Activated naive CD4-positive, alpha-beta T cell treated with anti-CD3 and anti-CD28 coated beads, Interleukin-2, amount 10 ng/mL, durations not matched to agents 7 days and 5 days (primary cell): ENCODE results near the gene NDUFV1.
"Not testable (repeated sequence)": the region's sequence is repeated elsewhere in the genome, so short reads cannot be mapped to it uniquely, and the experiment has no call there.

Source experiments
- CTCF ChIA-PET: fragments of 350-600 bp; sonication (Branson Sonifier 250); formaldehyde crosslinking; loops from one replicate; lab custom pipeline; 2021; ENCODE audit warnings: antibody characterized with exemption; lab: Charles Lee
- DNase-seq: peaks from one replicate; pipeline ENCODE4 v3.0.0-alpha.2; 2020
- H3K27ac Mint-ChIP-seq: one replicate; pipeline ENCODE4 v1.8.0; 2021; ENCODE audit warnings: mild to moderate bottlenecking, moderate library complexity, mixed read lengths
- H3K27me3 Mint-ChIP-seq: one replicate; pipeline ENCODE4 v1.8.0; 2021; ENCODE audit warnings: mild to moderate bottlenecking, mixed read lengths
- H3K36me3 Mint-ChIP-seq: one replicate; pipeline ENCODE4 v1.8.0; 2021; ENCODE audit warnings: mixed read lengths
- H3K4me1 Mint-ChIP-seq: one replicate; pipeline ENCODE4 v1.8.0; 2021; ENCODE audit warnings: mixed read lengths
- H3K4me3 Mint-ChIP-seq: one replicate; pipeline ENCODE4 v1.8.0; 2021; ENCODE audit warnings: mild to moderate bottlenecking, moderate library complexity, mixed read lengths
- H3K9me3 Mint-ChIP-seq: one replicate; pipeline ENCODE4 v1.8.0; 2021; ENCODE audit warnings: mixed read lengths

NDUFV1 gene

DNA sequence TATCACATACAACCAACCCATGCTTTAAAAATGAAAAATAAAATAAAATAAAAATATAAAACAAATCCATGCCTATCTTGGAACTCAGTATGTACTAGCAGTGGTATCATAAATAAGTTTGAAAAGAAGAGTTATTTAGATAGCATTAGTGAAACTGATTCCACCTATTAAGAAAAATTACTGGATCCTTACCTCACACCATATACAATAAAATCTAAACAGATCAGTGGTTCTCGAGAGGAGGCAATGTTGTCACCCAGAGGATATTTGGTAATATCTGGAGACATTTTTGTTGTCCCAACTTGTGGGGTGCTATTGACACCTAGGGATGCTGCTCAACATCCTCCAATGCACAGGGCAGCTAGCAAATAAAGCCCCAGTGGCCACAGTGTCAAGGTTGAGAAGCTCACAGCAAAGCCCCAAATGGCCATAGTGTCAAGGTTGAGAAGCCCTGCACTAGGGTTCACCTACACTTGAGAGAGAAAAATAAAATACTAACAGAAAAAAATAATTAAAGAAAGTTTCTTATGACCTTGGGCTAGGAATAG lies 9.9 kb upstream of the NDUFV1 start:
- H3K4me3 Mint-ChIP-seq: no peak overlapping the region
- H3K9me3 Mint-ChIP-seq: no peaks in the 10 kb centered on the region
- H3K36me3 Mint-ChIP-seq: no peaks in the 10 kb centered on the region
- DNase-seq: no peak
- CTCF ChIA-PET: interaction anchor here (0.9 kb wide), 1 partner anchor 10 kb away, joined by 3 read pairs; no protein-coding TSS in a partner anchor
- H3K27me3 Mint-ChIP-seq: peaks cover 40% of the 10 kb centered on the region
- no peaks in the 10 kb centered on the region for H3K4me1 Mint-ChIP-seq
- H3K27ac Mint-ChIP-seq: no peak overlapping the region

GRCh38 chr11:67597458-67597857 lies 9.3 kb upstream of the NDUFV1 start:
- CTCF ChIA-PET, H3K4me1 Mint-ChIP-seq: not testable (repeated sequence)

GRCh38 chr11:67597963-67598362 lies 8.8 kb upstream of the NDUFV1 start:
- H3K4me3 Mint-ChIP-seq, H3K36me3 Mint-ChIP-seq, CTCF ChIA-PET, H3K9me3 Mint-ChIP-seq, H3K4me1 Mint-ChIP-seq, H3K27ac Mint-ChIP-seq, DNase-seq: not testable (repeated sequence)
- peaks cover 44% of the 10 kb centered on the region for H3K27me3 Mint-ChIP-seq

More at GRCh38 chr11:67597458-67597857, 9.3 kb upstream of the NDUFV1 start:
- not testable (repeated sequence) for H3K27ac Mint-ChIP-seq, H3K4me3 Mint-ChIP-seq, H3K9me3 Mint-ChIP-seq, DNase-seq, H3K36me3 Mint-ChIP-seq
- peaks cover 40% of the 10 kb centered on the region for H3K27me3 Mint-ChIP-seq

- Mint-ChIP-seq H3K9me3 (no peaks in the 10 kb centered on the region), H3K4me3 (no peak overlapping the region), H3K27me3 (peaks cover 43% of the 10 kb centered on the region), H3K36me3 (no peaks in the 10 kb centered on the region), H3K4me1 (peaks cover under 1% of the 10 kb centered on the region), H3K27ac (no peak overlapping the region)
- CTCF ChIA-PET: no interaction called here
- DNase-seq: no peak
These were observed 7.6 kb upstream of the NDUFV1 start for GRCh38 chr11:67599149-67599548.

- peaks cover 4% of the 10 kb centered on the region for H3K4me1 Mint-ChIP-seq
- peaks cover 43% of the 10 kb centered on the region for H3K27me3 Mint-ChIP-seq
- H3K36me3 Mint-ChIP-seq: no peaks in the 10 kb centered on the region
- DNase-seq: no peak
- H3K27ac Mint-ChIP-seq: no peak overlapping the region
- no peak overlapping the region for H3K4me3 Mint-ChIP-seq
- CTCF ChIA-PET: no interaction called here
- no peaks in the 10 kb centered on the region for H3K9me3 Mint-ChIP-seq
These were observed 6.3 kb upstream of the NDUFV1 start for GRCh38 chr11:67600324-67601029.

GRCh38 chr11:67601098-67601497 lies 5.6 kb upstream of the NDUFV1 start:
- H3K27ac Mint-ChIP-seq: no peak overlapping the region
- peaks cover 43% of the 10 kb centered on the region for H3K27me3 Mint-ChIP-seq
- H3K4me1 Mint-ChIP-seq: peaks cover 8% of the 10 kb centered on the region
- no peak overlapping the region for H3K4me3 Mint-ChIP-seq
- DNase-seq: no peak
- no peaks in the 10 kb centered on the region for H3K9me3 Mint-ChIP-seq
- CTCF ChIA-PET: no interaction called here
- no peaks in the 10 kb centered on the region for H3K36me3 Mint-ChIP-seq

DNA sequence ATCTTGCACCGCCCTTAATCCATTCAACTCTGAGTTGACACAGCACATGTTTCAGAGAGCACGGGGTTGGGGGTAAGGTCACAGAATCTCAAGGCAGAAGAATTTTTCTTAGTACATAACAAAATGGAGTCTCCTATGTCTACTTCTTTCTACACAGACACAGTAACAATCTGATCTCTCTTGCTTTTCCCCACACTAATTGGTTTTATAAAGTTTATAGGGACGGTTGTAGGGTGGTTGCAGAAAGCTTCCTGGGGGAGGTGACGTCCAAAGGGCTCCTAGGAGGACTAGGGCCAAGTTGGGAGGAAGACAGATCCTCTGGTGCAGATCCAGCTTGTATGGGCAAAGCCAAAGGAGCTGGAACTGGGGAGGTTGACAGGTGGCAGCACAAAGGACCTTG lies 2.6 kb upstream of the NDUFV1 start:
- Mint-ChIP-seq H3K4me1 (peaks cover 22% of the 10 kb centered on the region), H3K27me3 (peaks cover 30% of the 10 kb centered on the region), H3K4me3 (peak overlapping the region; percentile 19)
- CTCF ChIA-PET, DNase-seq, H3K36me3 Mint-ChIP-seq, H3K27ac Mint-ChIP-seq, H3K9me3 Mint-ChIP-seq: not testable (repeated sequence)

GRCh38 chr11:67604815-67605214 lies 1.9 kb upstream of the NDUFV1 start:
- Mint-ChIP-seq H3K4me1 (peaks cover 22% of the 10 kb centered on the region), H3K27me3 (peaks cover 23% of the 10 kb centered on the region), H3K9me3 (no peaks in the 10 kb centered on the region), H3K27ac (no peak overlapping the region), H3K4me3 (peak overlapping the region; percentile 19), H3K36me3 (peaks cover 9% of the 10 kb centered on the region)
- CTCF ChIA-PET: no interaction called here
- DNase-seq: no peak

DNA sequence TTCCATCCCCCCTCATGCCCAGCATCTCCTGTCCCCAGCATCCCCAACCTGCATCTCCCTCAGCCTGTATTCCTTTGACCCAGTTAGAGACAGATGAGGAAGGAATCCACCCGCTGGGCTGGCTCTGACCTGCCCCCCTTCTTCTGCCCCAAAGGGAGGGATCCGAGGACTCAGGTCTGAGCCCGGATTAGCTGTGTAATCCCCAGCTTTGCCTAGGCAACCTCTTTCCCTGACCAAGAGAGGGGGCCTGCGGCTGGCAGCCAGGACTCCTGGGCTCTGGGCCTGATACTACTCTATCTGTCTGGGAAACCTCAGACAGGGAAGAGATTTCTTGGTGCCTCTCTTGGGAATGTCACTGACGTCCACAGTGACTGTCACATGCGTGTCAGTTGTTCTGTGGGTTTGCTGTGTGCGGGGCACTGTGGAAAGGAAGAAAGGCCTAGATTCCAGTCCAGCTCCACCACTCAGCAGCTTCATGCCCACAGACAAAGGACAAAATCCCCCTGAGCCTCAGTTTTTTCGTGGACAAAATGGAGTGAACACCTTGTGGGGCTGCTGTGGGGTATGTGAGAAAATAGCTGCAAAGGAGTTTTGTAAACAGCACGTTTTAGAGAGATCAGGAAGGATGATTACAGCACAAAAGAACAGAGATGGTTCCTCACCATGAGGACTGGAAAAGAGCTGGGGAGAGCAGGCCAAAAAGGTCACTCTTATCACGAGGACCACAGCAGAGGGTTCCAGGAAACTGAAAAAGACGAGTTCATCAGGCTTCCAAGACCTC lies 1.3 kb upstream of the NDUFV1 start:
- Mint-ChIP-seq H3K27me3 (peaks cover 17% of the 10 kb centered on the region), H3K4me1 (peaks cover 22% of the 10 kb centered on the region), H3K9me3 (no peaks in the 10 kb centered on the region), H3K36me3 (peaks cover 9% of the 10 kb centered on the region), H3K4me3 (peak overlapping the region; percentile 61), H3K27ac (peak overlapping the region; percentile 1)
- CTCF ChIA-PET: no interaction called here
- DNase-seq: peak; percentile 15

GRCh38 chr11:67606093-67606491 lies 644 bp upstream of the NDUFV1 start:
- CTCF ChIA-PET: no interaction called here
- H3K27ac Mint-ChIP-seq: peak overlapping the region; percentile 73
- peak overlapping the region; percentile 87 for H3K4me3 Mint-ChIP-seq
- peaks cover 12% of the 10 kb centered on the region for H3K36me3 Mint-ChIP-seq
- H3K9me3 Mint-ChIP-seq: no peaks in the 10 kb centered on the region
- H3K27me3 Mint-ChIP-seq: peaks cover 11% of the 10 kb centered on the region
- no peak for DNase-seq
- peaks cover 22% of the 10 kb centered on the region for H3K4me1 Mint-ChIP-seq

GRCh38 chr11:67607507-67607906 lies 771 bp downstream of the NDUFV1 start:
- DNase-seq: peak; percentile 18
- Mint-ChIP-seq H3K4me3 (peak overlapping the region; percentile 87), H3K4me1 (peaks cover 25% of the 10 kb centered on the region), H3K27me3 (peaks cover 8% of the 10 kb centered on the region), H3K9me3 (no peaks in the 10 kb centered on the region), H3K36me3 (peaks cover 19% of the 10 kb centered on the region), H3K27ac (peak overlapping the region; percentile 73)
- CTCF ChIA-PET: interaction anchor here (0.6 to 0.8 kb wide), 2 partner anchors 23 to 74 kb away, joined by 3 read pairs; no protein-coding TSS in a partner anchor

DNA sequence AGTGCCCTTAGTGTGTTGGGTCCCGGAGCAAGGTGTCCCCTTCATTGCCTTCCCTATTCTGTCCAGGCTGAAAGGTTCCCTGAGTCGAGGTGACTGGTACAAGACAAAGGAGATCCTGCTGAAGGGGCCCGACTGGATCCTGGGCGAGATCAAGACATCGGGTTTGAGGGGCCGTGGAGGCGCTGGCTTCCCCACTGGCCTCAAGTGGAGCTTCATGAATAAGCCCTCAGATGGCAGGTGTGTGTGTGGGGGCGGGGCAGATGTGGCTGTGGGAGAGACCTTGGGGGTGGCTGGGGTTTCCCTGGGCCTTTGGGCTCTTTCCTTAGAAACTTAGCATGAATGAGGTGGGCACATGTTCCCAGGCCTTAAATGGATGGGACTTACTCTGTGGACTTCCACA lies 1.8 kb downstream of the NDUFV1 start:
- peak; percentile 19 for DNase-seq
- H3K36me3 Mint-ChIP-seq: peaks cover 23% of the 10 kb centered on the region
- peak overlapping the region; percentile 87 for H3K4me3 Mint-ChIP-seq
- peaks cover 30% of the 10 kb centered on the region for H3K4me1 Mint-ChIP-seq
- no peaks in the 10 kb centered on the region for H3K27me3 Mint-ChIP-seq
- H3K9me3 Mint-ChIP-seq: no peaks in the 10 kb centered on the region
- H3K27ac Mint-ChIP-seq: peak overlapping the region; percentile 73
- CTCF ChIA-PET: interaction anchor here (0.8 kb wide), 1 partner anchor 22 kb away, joined by 3 read pairs; no protein-coding TSS in a partner anchor

- peaks cover 36% of the 10 kb centered on the region for H3K4me1 Mint-ChIP-seq
- H3K27ac Mint-ChIP-seq: no peak overlapping the region
- CTCF ChIA-PET: no interaction called here
- DNase-seq: peak; percentile 14
- H3K36me3 Mint-ChIP-seq: peaks cover 25% of the 10 kb centered on the region
- H3K27me3 Mint-ChIP-seq: no peaks in the 10 kb centered on the region
- no peak overlapping the region for H3K4me3 Mint-ChIP-seq
- H3K9me3 Mint-ChIP-seq: no peaks in the 10 kb centered on the region
These were observed 2.6 kb downstream of the NDUFV1 start for GRCh38 chr11:67609316-67609715.

DNA sequence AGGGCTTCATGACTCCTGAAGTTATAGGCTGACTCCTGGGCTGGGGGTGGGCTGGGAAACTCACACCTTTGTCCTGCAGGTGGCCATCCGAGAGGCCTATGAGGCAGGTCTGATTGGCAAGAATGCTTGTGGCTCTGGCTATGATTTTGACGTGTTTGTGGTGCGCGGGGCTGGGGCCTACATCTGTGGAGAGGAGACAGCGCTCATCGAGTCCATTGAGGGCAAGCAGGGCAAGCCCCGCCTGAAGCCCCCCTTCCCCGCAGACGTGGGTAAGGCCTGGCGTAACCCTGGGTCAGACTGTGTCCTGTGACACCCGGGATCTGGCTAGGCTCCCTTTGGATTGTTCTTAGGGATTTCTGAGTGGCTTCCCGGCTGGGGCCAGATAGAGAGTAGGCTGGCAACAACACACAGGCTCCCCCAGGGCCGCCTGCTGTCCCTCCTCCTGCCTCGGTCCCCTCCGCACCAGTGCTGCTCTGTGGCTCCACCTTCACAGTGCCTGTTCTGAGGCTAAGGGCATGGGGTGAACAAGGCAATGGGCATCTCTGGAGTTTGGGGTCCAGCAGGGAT lies 3.6 kb downstream of the NDUFV1 start:
- no peak overlapping the region for H3K4me3 Mint-ChIP-seq

More for the DNA sequence above, 3.6 kb downstream of the NDUFV1 start:
- DNase-seq: peak; percentile 16
- CTCF ChIA-PET: no interaction called here
- Mint-ChIP-seq H3K36me3 (peaks cover 25% of the 10 kb centered on the region), H3K27me3 (peaks cover 2% of the 10 kb centered on the region), H3K27ac (peak overlapping the region; percentile 37), H3K9me3 (no peaks in the 10 kb centered on the region), H3K4me1 (peaks cover 46% of the 10 kb centered on the region)
